SK-N-SH (cell line): ENCODE results near the gene GRIP2. TPM values are rescaled to one million over a fixed set of nuclear protein-coding genes. Genes with fewer than 3 reads are reported as not detected.

ENCODE experiments used
- CTCF ChIA-PET: fragments of 300-600, 350-600 bp; formaldehyde crosslinking; extraction: SDS; loops from one replicate; lab custom pipeline; 2021; lab: Yijun Ruan, JAX
- POLR2A ChIA-PET: fragments of 350-600 bp; sonication (Branson Sonifier 250); formaldehyde crosslinking; extraction: SDS; loops from one replicate; lab custom pipeline; 2020; ENCODE audit warnings: antibody characterized with exemption, inconsistent platforms; lab: Yijun Ruan, JAX
- DNase-seq: peaks from one replicate; pipeline ENCODE4 v3.0.0; 2012
- H2AFZ ChIP-seq: fragments of 200-600 bp; sonication (generic); 2 replicates; pipeline ENCODE4 v1.8.1; 2016; ENCODE audit warnings: antibody characterized with exemption, mild to moderate bottlenecking, low read depth
- H3F3A ChIP-seq: fragments of 200-600 bp; sonication (generic); replicated peaks from 2 replicates; pipeline ENCODE3; 2016; ENCODE audit warnings: antibody characterized with exemption, mild to moderate bottlenecking; ENCODE audit not compliant: insufficient read depth
- H3K27ac ChIP-seq, 2 experiments: fragments of 200-500 bp in 1 of 2; fragments of 200-600 bp in 1 of 2; sonication (Bioruptor generic) in 1 of 2; sonication (generic), shearing (Covaris generic) in 1 of 2; 2 replicates each; pipeline versions ENCODE4 v1.5.1 to v1.6.1; 2014 to 2016; ENCODE audit warnings: low read depth in 2 of 2, inconsistent platforms in 1 of 2, low read length in 1 of 2, mild to moderate bottlenecking in 1 of 2, mixed read lengths in 1 of 2
- H3K27me3 ChIP-seq: fragments of 200-600 bp; sonication (generic), shearing (Covaris generic); 2 replicates; pipeline ENCODE4 v1.6.1; 2016; ENCODE audit warnings: mixed run types; ENCODE audit not compliant: insufficient read depth
- H3K36me3 ChIP-seq, 2 experiments: fragments of 200-500 bp in 1 of 2; fragments of 200-600 bp in 1 of 2; sonication (Bioruptor generic) in 1 of 2; sonication (generic) in 1 of 2; replicated peaks in 1 of 2; 2 replicates each; pipeline versions ENCODE3 to v1.5.1; 2014 to 2016; ENCODE audit warnings: low read length in 1 of 2, mild to moderate bottlenecking in 1 of 2; ENCODE audit not compliant: insufficient read depth in 2 of 2, control insufficient read depth in 1 of 2
- H3K4me1 ChIP-seq, 2 experiments: fragments of 200-500 bp in 1 of 2; fragments of 200-600 bp in 1 of 2; sonication (Bioruptor generic) in 1 of 2; sonication (generic), shearing (Covaris generic) in 1 of 2; 2 replicates each; pipeline versions ENCODE4 v1.5.1 to v1.6.1; 2014 to 2016; ENCODE audit warnings: low read depth in 1 of 2, low read length in 1 of 2, mixed run types in 1 of 2; ENCODE audit not compliant: insufficient read depth in 2 of 2, control insufficient read depth in 1 of 2
- H3K4me2 ChIP-seq: fragments of 200-600 bp; sonication (generic), shearing (Covaris generic); 2 replicates; pipeline ENCODE4 v1.6.1; 2017; ENCODE audit warnings: mixed run types
- H3K4me3 ChIP-seq, 2 experiments: fragments of 200-500 bp in 1 of 2; fragments of 200-600 bp in 1 of 2; sonication (Bioruptor generic) in 1 of 2; sonication (generic), shearing (Covaris generic) in 1 of 2; 2 replicates each; pipeline versions ENCODE4 v1.5.1 to v1.8.1; 2014 to 2016; ENCODE audit warnings: low read depth in 2 of 2, inconsistent platforms in 1 of 2, low read length in 1 of 2, mild to moderate bottlenecking in 1 of 2, mixed read lengths in 1 of 2, moderate library complexity in 1 of 2
- H3K79me2 ChIP-seq: fragments of 200-600 bp; sonication (generic); 2 replicates; pipeline ENCODE4 v1.8.1; 2017; ENCODE audit warnings: mild to moderate bottlenecking; ENCODE audit not compliant: insufficient read depth
- H3K9ac ChIP-seq: fragments of 200-600 bp; sonication (generic); 2 replicates; pipeline ENCODE4 v1.6.1; 2017; ENCODE audit warnings: mixed run types
- H3K9me2 ChIP-seq: fragments of 200-600 bp; sonication (generic); 2 replicates; pipeline ENCODE4 v1.6.1; 2017; ENCODE audit warnings: mixed run types
- H3K9me3 ChIP-seq: fragments of 200-600 bp; sonication (generic); 2 replicates; pipeline ENCODE4 v1.6.1; 2017; ENCODE audit warnings: mixed run types, mild to moderate bottlenecking, moderate library complexity
- H4K20me1 ChIP-seq: fragments of 200-600 bp; sonication (generic); 2 replicates; pipeline ENCODE4 v1.6.1; 2017; ENCODE audit warnings: mild to moderate bottlenecking, mixed run types; ENCODE audit not compliant: insufficient read depth
- CHD2 ChIP-seq: fragments of 150-350 bp; IDR thresholded peaks from 2 replicates; pipeline ENCODE4 v1.6.1; 2018; ENCODE audit warnings: low read length; ENCODE audit not compliant: partially characterized antibody
- FOSL2 ChIP-seq: IDR thresholded peaks from 2 replicates; pipeline ENCODE4 v1.4.0; 2012; ENCODE audit warnings: low read depth, mild to moderate bottlenecking, moderate library complexity, borderline replicate concordance
- GATA2 ChIP-seq: sonication (generic); formaldehyde crosslinking; IDR thresholded peaks from 2 replicates; pipeline ENCODE4 v1.5.0; 2020; ENCODE audit warnings: mild to moderate bottlenecking, missing genetic modification reagents
- MEF2A ChIP-seq: IDR thresholded peaks from 2 replicates; pipeline ENCODE4 v1.4.0; 2012; ENCODE audit warnings: low read depth, borderline replicate concordance
- NRF1 ChIP-seq: IDR thresholded peaks from 2 replicates; pipeline ENCODE4 v1.6.1; 2012; ENCODE audit warnings: low read depth, mild to moderate bottlenecking, low read length
- POLR2AphosphoS5 ChIP-seq: IDR thresholded peaks from 2 replicates; pipeline ENCODE4 v1.6.1; 2012; ENCODE audit warnings: low read depth, low read length
- RAD21 ChIP-seq: IDR thresholded peaks from 2 replicates; pipeline ENCODE4 v1.6.1; 2012; ENCODE audit warnings: mild to moderate bottlenecking, low read length
- SMC3 ChIP-seq: IDR thresholded peaks from 2 replicates; pipeline ENCODE4 v1.6.1; 2012; ENCODE audit warnings: low read depth, low read length, improper control_type of control experiment
- TAF1 ChIP-seq: IDR thresholded peaks from 2 replicates; pipeline ENCODE4 v1.6.1; 2012; ENCODE audit warnings: low read depth, mild to moderate bottlenecking, low read length, moderate library complexity, borderline replicate concordance
- TCF12 ChIP-seq: IDR thresholded peaks from 2 replicates; pipeline ENCODE4 v1.4.0; 2012
- TEAD4 ChIP-seq: IDR thresholded peaks from 2 replicates; pipeline ENCODE4 v1.4.0; 2012; ENCODE audit warnings: mild to moderate bottlenecking, borderline replicate concordance; ENCODE audit not compliant: insufficient read depth
- USF2 ChIP-seq: fragments of 150-350 bp; IDR thresholded peaks from 2 replicates; pipeline ENCODE4 v1.6.1; 2017; ENCODE audit warnings: antibody characterized with exemption, low read length, low read depth, borderline replicate concordance
- YY1 ChIP-seq: IDR thresholded peaks from 2 replicates; pipeline ENCODE4 v1.4.0; 2012; ENCODE audit warnings: low read depth, mild to moderate bottlenecking
- WGBS: methylation state at CpG from one replicate; pipeline ENCODE4 v1.1.6; 2017; ENCODE audit warnings: low lambda C conversion rate; 5-methylcytosine and 5-hydroxymethylcytosine counted together
- polyA plus RNA-seq, 3 experiments: library from polyadenylated mRNA; depleted of rRNA; stranded (reverse); fragments of >200 nt; gene quantifications; 2 replicates each; pipeline ENCODE4 v1.2.3, GENCODE V29; 2012
- TF ChIP-seq, protein P1 (sequence below): fragments of 200-600 bp; sonication (generic); IDR thresholded peaks from 2 replicates; pipeline ENCODE4 v1.6.1; 2017; ENCODE audit warnings: antibody characterized with exemption, mild to moderate bottlenecking, moderate library complexity

Gene GRIP2
- polyA plus RNA-seq, 1 of the 3 experiments (the other 2 are of a cell fraction): 0.15 TPM

- no peak for TF ChIP-seq MEF2A
- TF ChIP-seq TEAD4: no peak
- peak; percentile 69 for TF ChIP-seq SMC3
- peak; percentile 82 for TF ChIP-seq RAD21
- TF ChIP-seq TAF1: no peak
- TF ChIP-seq, all 33 proteins: peak for 3
Observed at GRCh38 chr3:14508966-14509795, 31.0 kb downstream of the GRIP2 start (continued).

- under 1% methylated on average over 3 of the region's 3 CpGs for WGBS
- DNase-seq: no peak
- H3K4me2 ChIP-seq: no peak overlapping the region
- ChIA-PET CTCF (interaction anchor here (0.6 to 11.4 kb wide), 44 partner anchors 9 to 421 kb away, joined by 3 to 183 read pairs (median 4); partner anchors contain the start of genes CCDC174 and GRIP2), POLR2A (interaction anchor here (1.3 kb wide), 1 partner anchor 143 kb away, joined by 5 read pairs; the partner anchor contains the start of gene CCDC174)
- H3K4me1 ChIP-seq: peaks cover 0 to 14% of the 10 kb centered on the region in 2 experiments; a peak in 1 of 4 replicates
- no peaks in the 10 kb centered on the region for H3K27me3 ChIP-seq
- H3K36me3 ChIP-seq: no peaks in the 10 kb centered on the region
- H3K9me3 ChIP-seq: no peaks in the 10 kb centered on the region
- no peak overlapping the region for H2AFZ ChIP-seq
- no peaks in the 10 kb centered on the region for H4K20me1 ChIP-seq
- TF ChIP-seq POLR2AphosphoS5 (no peak), GATA2 (no peak), CHD2 (no peak), MEF2A (no peak), FOSL2 (no peak), USF2 (no peak), TCF12 (no peak), NRF1 (no peak), YY1 (no peak), TEAD4 (no peak)
- TF ChIP-seq, protein P1, sequence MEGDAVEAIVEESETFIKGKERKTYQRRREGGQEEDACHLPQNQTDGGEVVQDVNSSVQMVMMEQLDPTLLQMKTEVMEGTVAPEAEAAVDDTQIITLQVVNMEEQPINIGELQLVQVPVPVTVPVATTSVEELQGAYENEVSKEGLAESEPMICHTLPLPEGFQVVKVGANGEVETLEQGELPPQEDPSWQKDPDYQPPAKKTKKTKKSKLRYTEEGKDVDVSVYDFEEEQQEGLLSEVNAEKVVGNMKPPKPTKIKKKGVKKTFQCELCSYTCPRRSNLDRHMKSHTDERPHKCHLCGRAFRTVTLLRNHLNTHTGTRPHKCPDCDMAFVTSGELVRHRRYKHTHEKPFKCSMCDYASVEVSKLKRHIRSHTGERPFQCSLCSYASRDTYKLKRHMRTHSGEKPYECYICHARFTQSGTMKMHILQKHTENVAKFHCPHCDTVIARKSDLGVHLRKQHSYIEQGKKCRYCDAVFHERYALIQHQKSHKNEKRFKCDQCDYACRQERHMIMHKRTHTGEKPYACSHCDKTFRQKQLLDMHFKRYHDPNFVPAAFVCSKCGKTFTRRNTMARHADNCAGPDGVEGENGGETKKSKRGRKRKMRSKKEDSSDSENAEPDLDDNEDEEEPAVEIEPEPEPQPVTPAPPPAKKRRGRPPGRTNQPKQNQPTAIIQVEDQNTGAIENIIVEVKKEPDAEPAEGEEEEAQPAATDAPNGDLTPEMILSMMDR: no peak
- no peaks in the 10 kb centered on the region for H3F3A ChIP-seq
- H3K4me3 ChIP-seq: no peak overlapping the region
- H3K79me2 ChIP-seq: no peaks in the 10 kb centered on the region
- no peak overlapping the region for H3K27ac ChIP-seq
- no peak overlapping the region for H3K9ac ChIP-seq
- no peaks in the 10 kb centered on the region for H3K9me2 ChIP-seq
Observed at GRCh38 chr3:14508505-14508819, 31.7 kb downstream of the GRIP2 start.
